HG03159 (cell line): ENCODE measurements around the gene CFAP46.
"Not testable (repeated sequence)": the region's sequence is repeated elsewhere in the genome, so short reads cannot be mapped to it uniquely, and the experiment has no call there.

Source experiments
- ATAC-seq: cut with Tn5 transposase; IDR thresholded peaks from one replicate; pipeline ENCODE4 v1.9.1; 2021; ENCODE audit warnings: mild to moderate bottlenecking, moderate library complexity; ENCODE audit not compliant: unreplicated experiment

Gene CFAP46

GRCh38 chr10:132945125-132945893, 2.9 kb upstream of the CFAP46 start:
- ATAC-seq, result no peak

- no peak for ATAC-seq
Measured at GRCh38 chr10:132944510-132944909, 2.1 kb upstream of the CFAP46 start.

GRCh38 chr10:132943791-132944404, 1.5 kb upstream of the CFAP46 start:
- no peak for ATAC-seq

- ATAC-seq, result no peak
Measured at GRCh38 chr10:132943058-132943790, 854 bp upstream of the CFAP46 start.

- no peak for ATAC-seq
Measured at GRCh38 chr10:132941640-132942051, 724 bp downstream of the CFAP46 start.

GRCh38 chr10:132940791-132941465, 1.4 kb downstream of the CFAP46 start:
- ATAC-seq, result no peak

GRCh38 chr10:132939957-132940790, 2.2 kb downstream of the CFAP46 start:
- ATAC-seq, result no peak

- ATAC-seq, result no peak
Measured at GRCh38 chr10:132939378-132939955, 2.9 kb downstream of the CFAP46 start.

GRCh38 chr10:132938472-132939339, 3.7 kb downstream of the CFAP46 start:
- ATAC-seq, result no peak

GRCh38 chr10:132937861-132938260, 4.5 kb downstream of the CFAP46 start:
- no peak for ATAC-seq

GRCh38 chr10:132934953-132935352, 7.4 kb downstream of the CFAP46 start:
- no peak for ATAC-seq

GRCh38 chr10:132933308-132934042, 8.9 kb downstream of the CFAP46 start:
- no peak for ATAC-seq

GRCh38 chr10:132932461-132933307, 9.7 kb downstream of the CFAP46 start:
- ATAC-seq, result no peak

- ATAC-seq, result not testable (repeated sequence)
Measured at GRCh38 chr10:132931258-132932250, 10.8 kb downstream of the CFAP46 start.

GRCh38 chr10:132930701-132931100, 11.7 kb downstream of the CFAP46 start:
- ATAC-seq, result not testable (repeated sequence)

- ATAC-seq, result no peak
Measured at GRCh38 chr10:132929953-132930548, 12.3 kb downstream of the CFAP46 start.
